Subcutaneous adipose tissue (tissue), 4 donors: ENCODE results near the gene PHRF1. TPM values are rescaled to one million over a fixed set of nuclear protein-coding genes. Genes with fewer than 3 reads are reported as not detected.

Experiments used
- CTCF ChIP-seq: fragments of 450-650 bp; IDR thresholded peaks from one replicate; pipeline ENCODE4 v1.5.1; 2016; ENCODE audit warnings: low read depth, mild to moderate bottlenecking, control low read depth, antibody characterized with exemption, moderate library complexity
- total RNA-seq, 4 donors: library from RNA; depleted of rRNA; stranded (reverse); fragments of >200 nt; gene quantifications; one replicate each; pipeline ENCODE4 v1.1.0, GENCODE V29; 2016

Gene PHRF1
- total RNA-seq, 4 donors from 2014 or later = 9.0 to 28.4 (median 12.6) TPM

GRCh38 chr11:610146-610801 is 34.0 kb downstream of the PHRF1 start:
- no peak for TF ChIP-seq CTCF

GRCh38 chr11:611001-611996 is 35.0 kb downstream of the PHRF1 start:
- TF ChIP-seq CTCF = no peak

- TF ChIP-seq CTCF = no peak
Measured at GRCh38 chr11:612201-612960, 36.1 kb downstream of the PHRF1 start.

- TF ChIP-seq CTCF = no peak
Measured at GRCh38 chr11:612961-613300, 36.7 kb downstream of the PHRF1 start.

GRCh38 chr11:613369-613968 is 37.2 kb downstream of the PHRF1 start:
- TF ChIP-seq CTCF = no peak

- no peak for TF ChIP-seq CTCF
Measured at GRCh38 chr11:614021-614622, 37.9 kb downstream of the PHRF1 start.
